Fibroblast of skin of right biceps (primary cell): ENCODE data around the gene CCM2.

Source experiments
- DNase-seq: peaks from one replicate; pipeline ENCODE4 v3.0.0-alpha.2; 2013

The CCM2 gene

GRCh38 chr7:45036796-45037195, 36.8 kb downstream of the CCM2 start:
- DNase-seq: no peak

DNA sequence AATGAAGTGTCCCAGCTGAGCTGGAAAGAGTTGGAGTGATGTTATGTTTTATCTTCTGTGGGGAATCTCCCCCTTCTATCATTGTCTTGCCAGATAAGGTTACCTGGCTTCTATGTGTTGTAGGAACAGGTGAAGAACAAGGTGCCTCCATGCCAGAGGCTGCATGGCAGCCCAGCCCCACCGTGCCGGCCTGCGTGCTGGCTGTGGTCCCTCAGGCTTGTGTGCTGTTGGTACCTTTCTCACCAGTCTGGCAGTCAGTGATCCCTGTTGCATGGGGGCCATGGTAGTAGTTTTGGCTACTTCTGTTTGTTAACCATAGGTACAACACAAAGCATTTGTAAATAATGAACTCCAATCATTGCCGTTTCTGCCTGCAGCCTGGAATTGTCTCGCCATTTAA, 37.9 kb downstream of the CCM2 start:
- no peak for DNase-seq

GRCh38 chr7:45039106-45039505, 39.1 kb downstream of the CCM2 start:
- DNase-seq: no peak

DNA sequence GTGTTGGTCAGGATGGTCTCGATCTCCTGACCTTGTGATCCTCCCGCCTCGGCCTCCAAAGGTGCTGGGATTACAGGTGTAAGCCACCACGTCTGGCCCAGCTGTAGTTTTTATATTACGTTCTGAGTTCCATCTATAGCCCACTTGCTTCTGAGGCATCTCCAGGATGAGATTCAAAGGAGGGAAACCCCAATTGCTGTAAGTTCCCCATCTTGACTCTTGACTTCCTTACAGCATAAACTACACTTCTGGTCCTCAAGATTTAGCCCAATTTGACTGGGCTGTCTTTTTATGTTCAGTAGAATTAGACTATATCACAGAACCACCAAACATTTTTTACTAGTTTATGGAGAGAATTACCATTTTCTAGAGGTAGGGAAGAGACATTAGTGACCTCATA, 44.3 kb downstream of the CCM2 start:
- no peak for DNase-seq

GRCh38 chr7:45048748-45049147, 48.7 kb downstream of the CCM2 start:
- DNase-seq: peak; percentile 7

- DNase-seq: no peak
Measured at GRCh38 chr7:45050198-45050597, 50.2 kb downstream of the CCM2 start.

GRCh38 chr7:45052011-45052410, 52.0 kb downstream of the CCM2 start:
- DNase-seq: no peak

DNA sequence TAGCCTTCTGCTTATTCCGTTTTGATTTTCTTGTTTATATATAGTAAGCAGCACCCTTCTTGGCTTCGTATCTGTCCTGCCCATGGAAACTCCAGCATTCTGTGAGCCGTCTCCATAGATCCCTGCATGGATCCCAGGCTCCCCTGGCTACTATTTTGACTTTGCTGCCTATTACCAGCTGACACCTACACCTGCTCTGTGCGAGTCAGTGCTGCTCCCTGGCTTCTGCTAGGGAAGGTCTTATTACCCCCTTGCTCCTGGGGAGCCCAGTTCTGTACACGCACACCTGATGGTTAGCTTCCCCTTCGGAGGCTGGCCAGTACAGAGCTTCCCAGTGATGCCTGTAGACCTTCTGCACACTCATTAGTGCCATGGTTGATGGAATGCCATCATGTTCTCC, 53.4 kb downstream of the CCM2 start:
- no peak for DNase-seq

DNA sequence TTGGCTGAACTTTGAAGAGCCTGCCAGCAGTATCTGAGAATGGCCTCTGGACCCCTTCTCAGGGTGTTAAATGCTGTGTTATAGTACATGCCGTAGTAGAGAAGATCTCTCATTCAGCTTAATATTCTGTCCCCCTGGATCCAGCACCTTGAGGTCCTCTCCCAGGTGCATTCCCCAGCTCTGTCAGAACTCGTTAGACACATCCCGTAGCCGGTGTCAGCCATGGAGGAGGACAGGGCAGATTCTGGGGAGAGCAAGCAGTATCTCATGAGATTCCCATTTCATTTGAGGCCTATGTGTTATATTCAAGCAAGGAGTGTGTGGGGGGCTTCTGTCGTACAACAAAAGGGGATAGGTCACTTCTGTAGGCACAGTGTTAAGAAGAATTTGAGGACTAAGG, 53.9 kb downstream of the CCM2 start:
- no peak for DNase-seq

GRCh38 chr7:45054442-45054841, 54.4 kb downstream of the CCM2 start:
- no peak for DNase-seq

DNA sequence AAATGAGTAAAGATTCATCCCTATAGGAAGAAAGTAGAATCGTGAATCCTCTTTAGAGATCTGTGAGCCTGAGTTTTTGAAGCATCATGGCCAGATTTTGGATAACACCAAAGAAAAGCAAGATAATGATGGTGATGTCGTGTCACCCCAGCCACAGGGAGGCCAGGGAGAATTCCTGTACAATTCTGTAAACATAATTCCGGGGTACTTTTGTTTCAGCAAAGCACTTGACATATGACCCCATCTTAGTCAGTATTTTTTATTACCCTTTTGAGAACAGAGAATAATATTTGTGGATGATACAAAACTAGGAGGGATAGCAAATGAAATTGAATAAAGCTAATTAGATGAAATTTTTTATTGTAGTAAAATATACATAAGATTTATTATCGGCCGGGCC, 55.0 kb downstream of the CCM2 start:
- DNase-seq: no peak

DNA sequence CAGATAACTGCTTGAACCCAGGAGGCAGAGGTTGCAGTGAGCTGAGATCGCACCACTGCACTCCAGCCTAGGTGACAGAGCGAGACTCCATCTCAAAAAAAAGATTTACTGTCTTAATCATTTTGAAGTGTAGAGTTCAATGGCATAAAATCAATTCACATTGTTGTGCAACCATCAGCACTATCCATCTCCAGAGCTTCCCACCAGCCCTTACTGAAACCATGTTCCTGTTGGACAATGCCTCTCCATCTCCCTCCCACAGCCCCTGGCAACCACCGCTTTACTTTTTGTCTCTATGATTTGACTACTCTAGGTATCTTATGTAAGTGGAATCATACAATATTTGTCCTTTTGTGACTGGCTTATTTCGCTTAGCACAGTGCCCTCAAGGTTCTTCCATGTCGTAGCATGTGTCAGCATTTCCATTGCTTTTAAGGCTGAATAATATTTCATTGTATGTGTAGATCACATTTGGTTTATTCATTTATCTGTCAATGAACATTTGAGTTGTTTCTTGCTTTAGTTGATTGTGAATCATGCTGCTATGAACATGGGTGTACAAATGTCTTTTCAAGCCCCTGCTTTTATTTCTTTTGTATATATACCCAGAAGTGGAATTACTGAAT, 55.7 kb downstream of the CCM2 start:
- no peak for DNase-seq

- no peak for DNase-seq
Measured at GRCh38 chr7:45057878-45058277, 57.9 kb downstream of the CCM2 start.

GRCh38 chr7:45060295-45060694, 60.3 kb downstream of the CCM2 start:
- no peak for DNase-seq

DNA sequence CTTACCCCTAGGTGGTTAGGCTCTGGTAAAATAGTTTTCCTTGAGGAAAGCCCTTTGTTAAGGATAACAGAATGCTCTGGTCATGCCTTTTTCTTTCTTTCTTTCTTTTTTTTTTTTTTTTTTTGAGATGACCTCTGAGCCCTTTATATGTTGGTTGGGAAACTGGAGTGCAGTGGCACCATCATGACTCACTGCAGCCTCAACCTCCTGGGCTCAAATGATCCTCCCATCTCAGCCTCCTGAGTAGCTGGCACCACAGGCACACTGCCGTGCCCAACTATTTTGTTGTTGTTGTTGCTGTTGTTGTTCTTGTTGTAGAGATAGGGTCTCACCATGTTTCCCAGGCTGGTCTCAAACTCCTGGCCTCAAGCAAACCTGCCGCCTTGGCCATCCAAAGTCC, 61.4 kb downstream of the CCM2 start:
- no peak for DNase-seq

DNA sequence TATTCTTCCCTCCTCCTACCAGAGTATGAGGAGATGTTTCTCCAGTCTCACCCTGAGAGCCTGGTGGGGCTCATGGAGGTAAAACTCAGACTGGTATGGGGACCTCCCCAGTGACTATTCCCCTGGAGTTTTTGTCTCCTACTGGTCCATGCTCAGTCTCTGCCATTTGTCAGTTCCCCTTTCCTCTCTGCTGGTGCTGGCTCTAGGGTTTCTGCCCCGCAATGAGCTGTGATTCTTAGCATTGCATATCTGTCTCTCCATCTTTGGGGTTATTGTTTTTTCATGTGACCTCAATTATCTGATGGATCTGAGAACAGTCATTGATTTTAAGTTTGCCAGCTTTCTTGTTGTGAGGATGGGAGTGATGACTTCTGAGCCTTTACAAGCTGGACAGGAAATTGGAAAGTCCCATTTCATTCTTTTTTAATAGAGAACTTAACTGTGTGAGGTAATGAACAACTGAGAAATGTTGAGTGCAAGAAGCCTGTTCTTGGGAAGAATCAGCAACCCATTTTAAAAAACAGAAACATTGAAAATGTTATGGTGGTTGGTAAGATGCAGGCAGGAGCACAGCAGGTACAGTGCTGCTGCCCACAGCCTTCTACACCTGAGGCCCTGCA, 61.9 kb downstream of the CCM2 start:
- no peak for DNase-seq

DNA sequence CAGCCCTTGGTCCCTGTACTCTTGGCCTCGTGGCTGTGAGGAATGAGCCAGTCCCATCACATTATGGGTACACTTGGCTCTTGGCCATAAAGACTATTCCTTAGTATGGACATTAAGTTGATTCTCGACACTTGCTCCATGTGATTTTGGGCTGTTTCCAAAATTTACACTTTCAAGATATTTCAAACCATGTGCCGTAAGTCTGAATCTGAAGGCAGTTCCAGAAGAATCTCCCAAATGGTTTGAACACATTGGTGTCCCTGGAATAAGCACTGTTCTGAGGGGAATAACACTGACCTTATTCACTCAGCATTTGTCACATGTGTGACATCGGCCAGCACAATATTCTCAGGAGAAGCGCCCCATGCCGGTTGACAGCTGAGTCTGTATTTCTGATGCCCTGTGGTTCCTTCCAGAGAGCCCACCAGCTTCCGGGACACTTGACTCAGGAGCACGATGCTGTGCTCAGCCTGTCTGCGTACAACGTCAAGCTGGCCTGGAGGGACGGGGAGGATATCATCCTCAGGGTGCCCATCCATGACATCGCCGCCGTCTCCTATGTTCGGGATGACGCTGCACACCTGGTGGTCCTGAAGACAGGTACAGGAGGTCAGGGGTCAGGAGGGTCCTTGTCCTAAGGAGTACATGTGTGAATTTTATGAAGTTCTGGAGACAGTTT, 64.2 kb downstream of the CCM2 start:
- no peak for DNase-seq

- DNase-seq: no peak
Measured at GRCh38 chr7:45065031-45065995, 65.3 kb downstream of the CCM2 start.

DNA sequence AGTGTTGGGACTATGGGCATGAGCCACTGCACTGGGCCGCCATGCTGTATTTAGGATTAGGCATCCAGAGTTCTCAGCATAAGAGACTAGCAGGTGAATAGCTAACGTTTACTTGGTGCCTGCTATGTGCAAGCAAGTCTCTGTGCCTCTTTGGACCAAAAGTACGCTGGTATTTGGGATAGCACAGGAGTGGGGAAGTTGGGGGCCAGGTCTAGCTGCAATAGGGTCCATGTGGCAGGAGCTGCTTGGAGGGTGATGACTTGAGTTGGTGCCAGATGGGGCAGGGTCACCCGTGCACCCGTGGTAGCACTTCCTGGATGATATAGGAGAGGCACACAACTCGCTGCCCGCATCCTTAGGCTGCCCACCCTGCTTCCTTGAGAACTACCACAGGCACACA, 66.4 kb downstream of the CCM2 start:
- no peak for DNase-seq

GRCh38 chr7:45067582-45067981, 67.6 kb downstream of the CCM2 start:
- DNase-seq: no peak

DNA sequence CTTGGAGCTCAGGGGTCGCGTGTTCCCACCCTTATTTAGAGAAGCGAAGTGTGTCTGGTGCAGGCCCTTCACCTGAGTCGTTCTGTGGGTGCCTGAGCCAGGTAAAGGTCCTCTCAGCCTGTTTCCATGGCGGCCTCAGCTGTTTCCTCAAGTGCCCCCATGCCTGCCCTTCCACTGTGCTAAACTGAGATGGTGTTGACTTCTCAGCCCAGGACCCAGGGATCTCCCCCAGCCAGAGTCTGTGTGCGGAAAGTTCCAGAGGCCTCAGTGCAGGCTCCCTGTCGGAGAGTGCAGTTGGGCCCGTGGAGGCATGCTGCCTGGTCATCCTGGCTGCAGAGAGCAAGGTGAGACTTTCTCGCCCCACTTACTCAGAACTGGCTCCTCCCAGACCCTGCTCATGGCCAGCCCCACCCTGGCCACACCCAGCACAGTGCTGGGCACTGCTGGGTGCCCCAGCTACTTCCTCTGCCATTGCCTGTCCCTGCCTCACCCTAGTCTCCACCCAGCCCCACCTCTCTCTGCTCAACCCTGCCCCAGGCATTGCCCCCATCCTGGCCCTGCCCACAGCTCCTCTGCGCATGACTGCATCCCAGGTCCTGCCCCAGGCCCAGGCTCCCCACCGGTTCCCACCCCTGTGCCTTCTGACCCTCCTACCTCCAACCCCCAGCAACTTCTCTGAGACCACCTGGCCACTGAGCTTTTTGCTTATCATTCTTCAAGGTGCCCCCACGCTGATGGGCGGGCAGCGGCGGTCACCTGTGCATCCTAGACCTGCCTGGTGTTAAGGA, 68.4 kb downstream of the CCM2 start:
- DNase-seq: no peak

- no peak for DNase-seq
Measured at GRCh38 chr7:45069444-45070253, 69.6 kb downstream of the CCM2 start.
